ENCODE results near the gene VWA3A. TPM values are rescaled to one million over a fixed set of nuclear protein-coding genes. Genes with fewer than 3 reads are reported as not detected.

The VWA3A gene
- total RNA-seq, 1 donor from 2014 or later = 12.3 TPM

DNA sequence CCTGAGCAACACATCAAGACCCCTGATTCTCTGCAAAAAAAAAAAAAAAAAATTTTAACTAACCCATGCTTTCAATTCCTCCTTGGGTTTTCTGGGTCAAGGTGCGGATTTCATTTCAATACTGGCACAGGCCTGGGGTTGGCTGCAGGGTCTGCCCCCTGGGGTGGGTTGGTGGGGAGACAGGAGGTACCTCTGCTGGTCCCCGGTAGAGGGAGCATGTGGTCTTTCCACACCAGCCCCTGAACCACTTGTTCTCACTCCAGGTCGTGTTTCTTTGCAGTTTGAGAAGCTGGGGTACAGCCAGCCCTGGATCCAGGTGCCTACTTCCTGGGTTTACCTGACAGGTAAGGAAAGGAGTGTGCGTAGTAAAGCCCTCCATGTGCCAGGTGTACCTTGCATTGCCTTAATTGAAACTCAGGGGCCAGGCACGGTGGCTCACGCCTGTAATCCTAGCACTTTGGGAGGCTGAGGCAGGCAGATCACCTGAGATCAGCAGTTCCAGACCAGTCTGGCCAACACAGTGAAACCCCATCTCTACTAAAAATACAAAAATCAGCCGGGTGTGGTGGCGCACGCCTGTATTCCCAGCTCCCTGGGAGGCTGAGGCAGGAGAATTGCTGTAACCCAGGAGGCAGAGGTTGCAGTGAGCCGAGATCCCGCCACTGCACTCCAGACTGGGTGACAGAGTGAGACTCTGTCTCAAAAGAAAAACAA lies 91.7 kb downstream of the VWA3A start:
- H3K27me3 ChIP-seq (ENCODE audit: low read depth) = no peaks in the 10 kb centered on the region
- peak; percentile 11 for TF ChIP-seq CTCF (IDR thresholded peaks at IDR 0.05)
- no peaks in the 10 kb centered on the region for H3K9me3 ChIP-seq
- intact Hi-C loops (cut with DNase I) = no loop called here
- H3K4me3 ChIP-seq = no peak overlapping the region
- no peaks in the 10 kb centered on the region for H3K36me3 ChIP-seq
- DNase-seq (no peak), ATAC-seq (no peak)
- no peak overlapping the region for H3K27ac ChIP-seq
- H3K4me1 ChIP-seq = peaks cover 11% of the 10 kb centered on the region

GRCh38 chr16:22184615-22184968 lies 92.3 kb downstream of the VWA3A start:
- DNase-seq = no peak
- intact Hi-C loops (cut with DNase I) = no loop called here
- H3K9me3 ChIP-seq = no peaks in the 10 kb centered on the region
- no peak for ATAC-seq
- H3K36me3 ChIP-seq = no peaks in the 10 kb centered on the region
- H3K27me3 ChIP-seq (ENCODE audit: low read depth) = no peaks in the 10 kb centered on the region
- H3K4me1 ChIP-seq = peaks cover 16% of the 10 kb centered on the region
- no peak for TF ChIP-seq CTCF (IDR thresholded peaks at IDR 0.05)
- no peak overlapping the region for H3K4me3 ChIP-seq
- no peak overlapping the region for H3K27ac ChIP-seq

GRCh38 chr16:22186517-22186916 lies 94.2 kb downstream of the VWA3A start:
- no peak overlapping the region for H3K27ac ChIP-seq
- H3K36me3 ChIP-seq = no peaks in the 10 kb centered on the region
- DNase-seq (no peak), ATAC-seq (no peak)
- peaks cover 20% of the 10 kb centered on the region for H3K4me1 ChIP-seq
- no peaks in the 10 kb centered on the region for H3K9me3 ChIP-seq
- intact Hi-C loops (cut with DNase I) = loop anchor here (5.0 kb wide), 1 partner anchor 184 kb away; the partner anchor contains the start of gene PDZD9
- no peak overlapping the region for H3K4me3 ChIP-seq
- TF ChIP-seq CTCF (IDR thresholded peaks at IDR 0.05) = no peak
- H3K27me3 ChIP-seq (ENCODE audit: low read depth) = no peaks in the 10 kb centered on the region

DNA sequence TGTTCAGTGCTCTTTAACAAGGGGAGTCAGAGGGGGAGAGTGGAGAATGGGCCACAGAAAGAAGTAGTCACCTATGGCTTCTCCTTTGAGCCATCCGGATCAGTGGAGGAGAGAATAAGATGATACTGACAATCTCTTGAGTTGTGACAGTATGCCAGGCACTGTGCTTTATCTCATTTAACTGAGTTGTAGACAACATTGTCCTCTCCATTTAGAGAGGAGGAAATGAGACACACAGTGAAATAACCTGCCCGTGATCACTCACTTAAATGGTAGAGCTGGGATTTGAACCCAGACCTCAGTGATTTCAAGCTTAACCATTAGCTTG lies 95.9 kb downstream of the VWA3A start:
- no peak overlapping the region for H3K4me3 ChIP-seq
- ATAC-seq = no peak
- peaks cover 36% of the 10 kb centered on the region for H3K4me1 ChIP-seq
- no peaks in the 10 kb centered on the region for H3K9me3 ChIP-seq
- intact Hi-C loops (cut with DNase I) = loop anchor here (5.0 kb wide), 1 partner anchor 186 kb away; the partner anchor contains the start of gene PDZD9
- DNase-seq = no peak
- no peaks in the 10 kb centered on the region for H3K27me3 ChIP-seq (ENCODE audit: low read depth)
- no peaks in the 10 kb centered on the region for H3K36me3 ChIP-seq
- H3K27ac ChIP-seq = no peak overlapping the region
- no peak for TF ChIP-seq CTCF (IDR thresholded peaks at IDR 0.05)

DNA sequence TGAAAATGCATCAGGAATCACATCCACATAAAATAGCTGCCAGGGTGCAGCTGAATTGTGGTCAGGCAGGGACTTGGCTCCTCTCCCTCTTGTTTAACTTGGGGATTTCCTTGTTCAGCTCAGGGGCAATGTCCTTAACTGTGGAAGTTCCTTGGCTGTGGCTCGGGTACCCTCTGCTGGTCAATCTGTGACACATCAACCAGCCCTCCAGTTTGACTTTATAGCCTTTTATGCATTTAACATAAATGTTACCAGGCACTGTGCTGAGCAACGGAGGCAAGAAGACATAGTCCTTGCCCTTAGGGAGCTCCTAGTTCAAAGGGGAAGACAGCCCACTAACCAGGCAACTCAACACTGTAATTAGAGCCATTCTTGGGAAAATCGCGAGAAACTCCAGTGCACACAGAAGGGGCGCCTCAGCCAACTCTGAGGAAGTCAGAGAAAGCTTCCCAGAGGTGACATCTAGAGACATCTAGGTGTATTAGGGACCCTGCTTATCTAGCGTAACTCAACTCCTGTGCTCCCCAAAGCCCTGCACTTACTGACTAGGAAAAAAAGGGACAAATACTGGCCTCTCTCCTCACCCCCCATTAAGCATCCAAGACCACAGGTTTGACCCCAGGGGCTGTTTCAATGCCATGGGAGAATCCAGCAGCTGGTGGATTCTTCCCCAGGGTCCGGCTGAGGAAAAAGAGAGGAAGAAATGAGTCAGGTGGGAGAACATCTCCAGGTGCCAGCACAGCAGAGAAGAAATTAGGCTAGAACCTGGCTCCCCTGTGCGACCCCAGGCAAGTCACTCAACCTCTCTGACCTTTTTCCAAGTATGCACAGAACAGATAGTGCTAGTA lies 96.5 kb downstream of the VWA3A start:
- no peaks in the 10 kb centered on the region for H3K9me3 ChIP-seq
- H3K27me3 ChIP-seq (ENCODE audit: low read depth) = no peaks in the 10 kb centered on the region
- DNase-seq (peak; percentile 65), ATAC-seq (no peak)
- peak; percentile 84 for TF ChIP-seq CTCF (IDR thresholded peaks at IDR 0.05)
- H3K4me1 ChIP-seq = peaks cover 41% of the 10 kb centered on the region
- intact Hi-C loops (cut with DNase I) = loop anchor here (5.0 kb wide), 1 partner anchor 187 kb away; the partner anchor contains the start of gene PDZD9
- H3K4me3 ChIP-seq = peak overlapping the region; percentile 78
- H3K36me3 ChIP-seq = no peaks in the 10 kb centered on the region
- H3K27ac ChIP-seq = peak overlapping the region; percentile 93

All from lower lobe of right lung (tissue), 2 donors.